Thoracic aorta (tissue), 2 donors: ENCODE measurements around the gene MVB12B. TPM values are rescaled to one million over a fixed set of nuclear protein-coding genes. Genes with fewer than 3 reads are reported as not detected.

Source experiments
- ATAC-seq: fragments of 150-250 bp; one replicate; pipeline ENCODE4 v1.8.0; 2017; ENCODE audit warnings: low read depth; ENCODE audit not compliant: insufficient number of reproducible peaks, low FRiP score
- DNase-seq: peaks from one replicate; pipeline ENCODE4 v3.0.0-alpha.2; 2020; ENCODE audit warnings: low spot score
- H3K27ac ChIP-seq, 2 donors: fragments of 200-600 bp; sonication (generic); 1 replicate in 1 of 2; 2 replicates in 1 of 2; pipeline ENCODE4 v1.5.1; 2016; ENCODE audit warnings: mild to moderate bottlenecking in 2 of 2, moderate library complexity in 2 of 2
- H3K27me3 ChIP-seq: fragments of 200-600 bp; sonication (generic); replicated peaks from 2 replicates; pipeline ENCODE4 v1.6.0; 2016; ENCODE audit warnings: mild to moderate bottlenecking; ENCODE audit not compliant: insufficient read depth
- H3K36me3 ChIP-seq: fragments of 200-600 bp; sonication (generic); one replicate; pipeline ENCODE4 v1.5.1; 2016
- H3K4me1 ChIP-seq, 2 donors: fragments of 200-600 bp; sonication (generic); 1 replicate in 1 of 2; 2 replicates in 1 of 2; pipeline versions ENCODE4 v1.5.1 to v1.6.0; 2016; ENCODE audit warnings: low read depth in 2 of 2, mild to moderate bottlenecking in 1 of 2; ENCODE audit not compliant: control insufficient read depth in 1 of 2
- H3K4me3 ChIP-seq: fragments of 200-600 bp; sonication (generic); 2 replicates; pipeline ENCODE4 v1.5.1; 2016; ENCODE audit warnings: mild to moderate bottlenecking
- H3K9me3 ChIP-seq: fragments of 200-600 bp; sonication (generic); 2 replicates; pipeline ENCODE4 v1.5.1; 2016
- total RNA-seq, 2 donors: library from RNA; depleted of rRNA; stranded (reverse); fragments of >200 nt; gene quantifications; one replicate each; pipeline versions ENCODE4 v1.1.0 to v1.2.3, GENCODE V29; 2016
- TF ChIP-seq, protein P1 (sequence below): fragments of 200-600 bp; sonication (generic); IDR thresholded peaks from one replicate; pipeline ENCODE4 v1.5.1; 2019; ENCODE audit warnings: antibody characterized with exemption

The MVB12B gene
- total RNA-seq, 2 donors from 2014 or later = 18.4 to 21.7 TPM

DNA sequence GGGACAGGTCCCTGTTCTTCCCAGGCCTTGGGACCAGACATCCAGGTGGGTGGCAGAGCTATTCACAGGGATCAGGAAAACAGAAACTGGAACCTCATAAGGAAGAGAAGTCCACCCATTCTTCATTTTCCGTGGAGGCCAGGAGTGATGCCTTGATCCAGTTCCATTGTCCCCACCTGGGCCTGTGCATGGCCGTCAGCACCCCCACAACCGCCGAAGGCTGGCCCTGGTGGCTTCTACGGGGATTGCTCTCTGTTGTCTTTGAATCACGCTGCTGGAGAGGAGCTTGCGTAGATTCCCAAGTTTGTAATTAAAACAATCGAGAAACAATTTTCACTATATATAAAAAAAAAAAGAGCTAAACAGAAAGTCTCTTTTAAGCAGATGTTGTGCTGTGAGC is 134.4 kb downstream of the MVB12B start:
- H3K4me1 ChIP-seq = peaks cover 0 to 9% of the 10 kb centered on the region in 2 donors
- no peak for DNase-seq

DNA sequence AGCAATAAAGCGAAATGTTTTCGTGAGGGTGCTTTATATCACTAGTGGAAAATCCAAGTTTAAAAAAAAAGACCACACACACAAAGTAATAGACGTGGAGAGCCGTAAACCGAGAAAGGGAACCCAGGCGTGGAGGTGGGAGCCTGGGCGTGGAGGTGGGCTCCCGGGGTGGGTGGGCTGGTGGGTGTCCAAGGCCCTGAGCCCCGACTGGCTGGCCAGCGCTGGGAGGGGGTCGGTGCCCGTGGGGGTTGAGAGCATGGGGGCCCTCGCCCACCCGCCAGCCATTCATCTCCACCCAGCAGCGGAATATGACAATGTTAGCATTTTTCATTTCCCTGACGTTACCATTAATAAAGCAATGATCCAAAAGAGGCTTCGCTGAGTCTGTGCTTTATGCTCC is 135.0 kb downstream of the MVB12B start:
- peaks cover 0 to 5% of the 10 kb centered on the region in 2 donors for H3K4me1 ChIP-seq
- TF ChIP-seq, protein P1, sequence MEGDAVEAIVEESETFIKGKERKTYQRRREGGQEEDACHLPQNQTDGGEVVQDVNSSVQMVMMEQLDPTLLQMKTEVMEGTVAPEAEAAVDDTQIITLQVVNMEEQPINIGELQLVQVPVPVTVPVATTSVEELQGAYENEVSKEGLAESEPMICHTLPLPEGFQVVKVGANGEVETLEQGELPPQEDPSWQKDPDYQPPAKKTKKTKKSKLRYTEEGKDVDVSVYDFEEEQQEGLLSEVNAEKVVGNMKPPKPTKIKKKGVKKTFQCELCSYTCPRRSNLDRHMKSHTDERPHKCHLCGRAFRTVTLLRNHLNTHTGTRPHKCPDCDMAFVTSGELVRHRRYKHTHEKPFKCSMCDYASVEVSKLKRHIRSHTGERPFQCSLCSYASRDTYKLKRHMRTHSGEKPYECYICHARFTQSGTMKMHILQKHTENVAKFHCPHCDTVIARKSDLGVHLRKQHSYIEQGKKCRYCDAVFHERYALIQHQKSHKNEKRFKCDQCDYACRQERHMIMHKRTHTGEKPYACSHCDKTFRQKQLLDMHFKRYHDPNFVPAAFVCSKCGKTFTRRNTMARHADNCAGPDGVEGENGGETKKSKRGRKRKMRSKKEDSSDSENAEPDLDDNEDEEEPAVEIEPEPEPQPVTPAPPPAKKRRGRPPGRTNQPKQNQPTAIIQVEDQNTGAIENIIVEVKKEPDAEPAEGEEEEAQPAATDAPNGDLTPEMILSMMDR = no peak
- DNase-seq (no peak), ATAC-seq (no peak)
- H3K36me3 ChIP-seq = no peaks in the 10 kb centered on the region
- H3K27ac ChIP-seq = no peak overlapping the region
- no peaks in the 10 kb centered on the region for H3K27me3 ChIP-seq
- H3K9me3 ChIP-seq = no peaks in the 10 kb centered on the region
- no peak overlapping the region for H3K4me3 ChIP-seq

More for the DNA sequence above, 134.4 kb downstream of the MVB12B start:
- H3K27me3 ChIP-seq = no peaks in the 10 kb centered on the region
- ATAC-seq = no peak
- no peaks in the 10 kb centered on the region for H3K36me3 ChIP-seq
- TF ChIP-seq, protein P1 = no peak
- H3K9me3 ChIP-seq = no peaks in the 10 kb centered on the region
- no peak overlapping the region for H3K4me3 ChIP-seq
- H3K27ac ChIP-seq = no peak overlapping the region

GRCh38 chr9:126462617-126463016 is 136.0 kb downstream of the MVB12B start:
- Histone ChIP-seq H3K27me3 (no peaks in the 10 kb centered on the region), H3K9me3 (no peaks in the 10 kb centered on the region), H3K36me3 (no peaks in the 10 kb centered on the region), H3K27ac (no peak overlapping the region), H3K4me3 (no peak overlapping the region), H3K4me1 (no peaks in the 10 kb centered on the region)
- TF ChIP-seq, protein P1 = no peak
- ATAC-seq (no peak), DNase-seq (no peak)

DNA sequence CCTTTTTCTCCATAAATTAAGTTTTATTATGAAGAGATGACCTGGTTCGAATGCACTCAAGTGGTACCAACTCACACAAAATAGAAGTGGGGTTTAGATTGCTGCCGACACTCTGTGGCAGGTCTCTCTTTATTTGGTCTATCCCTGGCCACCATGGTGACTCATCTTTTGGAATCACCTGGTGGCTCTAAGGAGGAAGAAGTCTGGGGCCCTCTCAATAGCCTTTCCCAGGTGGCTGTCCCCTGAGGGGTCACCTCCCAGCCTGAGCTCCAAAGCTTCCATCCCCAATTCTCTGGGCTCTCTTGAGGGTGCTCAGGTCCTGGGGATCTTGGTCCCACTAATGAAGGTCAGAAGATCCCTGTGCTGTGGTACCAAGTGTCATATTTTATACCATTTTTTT is 136.8 kb downstream of the MVB12B start:
- TF ChIP-seq, protein P1 = no peak
- Histone ChIP-seq H3K4me3 (no peak overlapping the region), H3K9me3 (no peaks in the 10 kb centered on the region), H3K27me3 (no peaks in the 10 kb centered on the region), H3K27ac (no peak overlapping the region), H3K36me3 (no peaks in the 10 kb centered on the region), H3K4me1 (no peaks in the 10 kb centered on the region)
- no peak for DNase-seq
- ATAC-seq = no peak

GRCh38 chr9:126464694-126465441 is 138.2 kb downstream of the MVB12B start:
- Histone ChIP-seq H3K27me3 (no peaks in the 10 kb centered on the region), H3K4me1 (no peaks in the 10 kb centered on the region), H3K9me3 (no peaks in the 10 kb centered on the region), H3K36me3 (no peaks in the 10 kb centered on the region), H3K4me3 (no peak overlapping the region), H3K27ac (no peak overlapping the region)
- ATAC-seq = no peak
- TF ChIP-seq, protein P1 = no peak
- no peak for DNase-seq
